ENCODE measurements around the gene COL5A2.

- no peak for TF ChIP-seq POLR2AphosphoS5 (IDR thresholded peaks at IDR 0.05; ENCODE audit: insufficient read depth, low read depth, low read length)
- no peak for TF ChIP-seq POLR2A (IDR thresholded peaks at IDR 0.05; ENCODE audit: low read depth, low read length)
- TF ChIP-seq CTCF (IDR thresholded peaks at IDR 0.05; ENCODE audit: extremely low read depth in 1 of 2, insufficient read depth in 1 of 2, low read depth in 1 of 2, low read length in 2 of 2) = no peak
- no peak for TF ChIP-seq EZH2 (IDR thresholded peaks at IDR 0.05; ENCODE audit: borderline replicate concordance, low read depth, low read length, severe bottlenecking)
Observed at GRCh38 chr2:189171956-189172609, 7.5 kb downstream of the COL5A2 start.

Data from endothelial cell of umbilical vein (primary cell).